Measurements from ENCODE around the gene ARL16.

GRCh38 chr17:81716674-81716996 lies 33.0 kb upstream of the ARL16 start:
- TF ChIP-seq, protein P1, sequence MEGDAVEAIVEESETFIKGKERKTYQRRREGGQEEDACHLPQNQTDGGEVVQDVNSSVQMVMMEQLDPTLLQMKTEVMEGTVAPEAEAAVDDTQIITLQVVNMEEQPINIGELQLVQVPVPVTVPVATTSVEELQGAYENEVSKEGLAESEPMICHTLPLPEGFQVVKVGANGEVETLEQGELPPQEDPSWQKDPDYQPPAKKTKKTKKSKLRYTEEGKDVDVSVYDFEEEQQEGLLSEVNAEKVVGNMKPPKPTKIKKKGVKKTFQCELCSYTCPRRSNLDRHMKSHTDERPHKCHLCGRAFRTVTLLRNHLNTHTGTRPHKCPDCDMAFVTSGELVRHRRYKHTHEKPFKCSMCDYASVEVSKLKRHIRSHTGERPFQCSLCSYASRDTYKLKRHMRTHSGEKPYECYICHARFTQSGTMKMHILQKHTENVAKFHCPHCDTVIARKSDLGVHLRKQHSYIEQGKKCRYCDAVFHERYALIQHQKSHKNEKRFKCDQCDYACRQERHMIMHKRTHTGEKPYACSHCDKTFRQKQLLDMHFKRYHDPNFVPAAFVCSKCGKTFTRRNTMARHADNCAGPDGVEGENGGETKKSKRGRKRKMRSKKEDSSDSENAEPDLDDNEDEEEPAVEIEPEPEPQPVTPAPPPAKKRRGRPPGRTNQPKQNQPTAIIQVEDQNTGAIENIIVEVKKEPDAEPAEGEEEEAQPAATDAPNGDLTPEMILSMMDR (IDR thresholded peaks at IDR 0.05; ENCODE audit: insufficient read depth, low read depth, low read length): no peak
- TF ChIP-seq EZH2 (IDR thresholded peaks at IDR 0.05; ENCODE audit: insufficient read depth, low read length): no peak

Measured in astrocyte (in vitro differentiated cells and primary cell).